ENCODE results near the gene SLC44A1.
A peak's percentile ranks its signal among the peaks of the same experiment; 100 is the strongest.

The SLC44A1 gene

DNA sequence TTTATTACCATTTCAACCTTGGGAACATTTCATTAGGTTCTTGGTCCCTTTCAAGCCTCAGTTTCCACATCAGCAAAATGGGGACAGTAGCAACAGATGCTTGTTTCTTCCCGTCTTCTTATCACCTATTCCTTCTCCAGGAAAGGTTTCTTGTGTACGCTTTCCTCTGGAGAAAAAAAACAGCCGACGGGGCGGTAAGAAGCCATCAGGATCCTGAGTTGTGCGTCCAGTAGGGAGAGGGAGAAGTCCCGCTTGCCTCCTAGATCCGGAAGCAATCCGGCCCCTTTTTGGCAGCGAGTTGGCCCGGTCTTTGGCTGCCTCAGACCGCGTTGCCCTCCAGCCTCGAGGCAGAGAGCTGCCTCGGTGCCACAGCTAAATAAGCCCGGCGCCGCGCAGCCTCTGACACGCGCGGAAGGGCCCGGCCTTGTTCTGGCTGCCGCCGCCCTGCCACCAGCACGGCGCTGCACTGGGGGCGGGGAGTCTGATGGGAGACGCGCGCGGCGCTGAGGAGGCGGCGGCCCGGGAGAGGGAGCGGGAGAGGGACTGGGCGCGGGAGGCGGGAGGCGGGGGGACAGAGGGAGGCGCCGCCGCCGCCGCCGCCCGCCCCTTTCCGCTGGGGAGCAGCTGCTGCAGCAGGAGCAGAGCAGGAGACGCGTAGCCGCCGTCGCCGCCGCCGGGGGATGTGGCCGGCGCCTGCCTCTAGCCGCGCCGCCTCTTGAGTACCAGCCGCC, at the start of gene SLC44A1:
Gene SLC44A1, plus strand, starts transcription at position 649 of the 731 bp plus-strand sequence. CDS start 218 bp downstream, outside the sequence.
- DNase-seq, result peak; percentile 65

GRCh38 chr9:105195259-105195658, 49.2 kb upstream of the SLC44A1 start:
- no peak for DNase-seq

- no peak for DNase-seq
Observed at GRCh38 chr9:105198023-105198422, 46.4 kb upstream of the SLC44A1 start.

DNA sequence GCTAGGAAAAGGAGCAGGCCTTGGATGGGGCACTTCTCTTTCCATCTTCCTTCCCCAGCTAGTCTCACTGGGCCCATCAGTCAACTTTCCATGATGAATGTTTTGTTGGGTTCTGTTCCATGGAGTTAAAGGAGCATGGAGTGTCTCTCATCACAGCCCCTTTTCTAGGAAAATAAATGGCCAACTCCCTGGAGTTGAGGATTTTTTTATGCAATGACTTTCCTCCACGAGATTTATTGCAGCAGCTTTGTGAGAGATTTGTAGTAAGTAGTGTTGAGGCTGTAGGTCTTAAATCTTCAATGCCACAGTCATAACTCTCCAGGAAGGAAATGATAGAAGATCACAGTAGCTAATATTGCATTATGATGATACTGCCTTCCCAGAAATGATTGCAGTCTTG, 45.6 kb upstream of the SLC44A1 start:
- no peak for DNase-seq

DNA sequence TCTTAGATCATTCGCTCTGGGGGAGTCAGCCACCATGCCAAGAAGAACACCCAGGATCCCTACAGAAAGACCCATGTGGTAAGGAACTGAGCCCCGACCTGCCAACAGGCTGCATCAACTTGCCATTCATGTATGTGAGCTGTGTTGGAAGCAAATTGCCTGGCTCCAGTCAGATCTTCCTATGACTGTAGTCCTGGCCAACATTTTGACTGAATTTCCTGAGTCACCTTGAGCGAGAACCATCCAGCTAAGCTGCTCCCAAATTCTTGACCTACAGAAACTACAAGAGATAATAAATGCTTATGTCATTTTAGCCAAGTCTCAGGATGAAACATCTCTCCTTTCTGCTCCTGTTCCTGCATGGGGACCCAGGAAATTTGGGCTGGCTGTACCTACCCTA, 40.0 kb upstream of the SLC44A1 start:
- no peak for DNase-seq

GRCh38 chr9:105205787-105206495, 38.5 kb upstream of the SLC44A1 start:
- no peak for DNase-seq

- DNase-seq, result no peak
Observed at GRCh38 chr9:105206496-105206820, 38.0 kb upstream of the SLC44A1 start.

DNA sequence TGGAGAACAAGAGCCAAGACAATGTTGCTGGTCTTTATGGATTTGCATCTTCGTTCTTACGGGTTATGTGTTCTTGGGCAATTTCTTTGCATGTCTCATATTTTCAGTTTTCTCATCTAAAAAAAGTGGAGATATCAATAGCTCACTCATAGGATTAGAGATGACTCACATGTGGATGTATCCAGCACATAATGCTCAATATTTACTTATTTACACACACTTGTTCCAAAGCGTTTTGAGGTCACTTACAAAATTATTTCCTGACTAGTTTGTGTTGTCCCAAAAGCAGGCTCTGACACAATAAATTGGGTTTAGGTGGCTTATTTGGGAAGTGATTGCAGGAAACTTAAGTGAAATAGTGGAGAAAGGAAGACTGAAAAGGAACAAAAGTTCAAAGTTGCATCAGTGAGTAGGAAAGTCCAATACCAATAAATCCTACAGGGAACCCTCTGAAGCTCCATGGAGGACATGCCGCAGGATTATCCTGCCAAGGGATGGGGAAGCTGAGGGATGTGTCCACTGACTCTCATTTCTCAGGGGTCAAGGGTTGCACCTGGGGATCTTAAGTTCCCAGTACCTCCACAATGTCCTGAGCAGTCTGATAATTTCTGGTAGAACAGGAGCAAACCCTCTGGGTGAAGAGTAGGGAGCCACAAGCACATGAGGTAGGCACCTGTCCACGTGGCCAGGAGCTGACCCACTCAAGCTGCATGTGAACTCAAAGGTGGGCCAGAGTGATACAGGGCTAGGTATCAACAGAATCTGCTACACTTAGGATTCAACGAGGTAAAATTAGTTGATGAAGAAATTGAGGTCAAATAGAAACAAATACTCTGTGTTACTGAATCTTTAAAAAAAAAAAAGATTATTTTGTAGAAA, 37.4 kb upstream of the SLC44A1 start:
- DNase-seq, result no peak

DNA sequence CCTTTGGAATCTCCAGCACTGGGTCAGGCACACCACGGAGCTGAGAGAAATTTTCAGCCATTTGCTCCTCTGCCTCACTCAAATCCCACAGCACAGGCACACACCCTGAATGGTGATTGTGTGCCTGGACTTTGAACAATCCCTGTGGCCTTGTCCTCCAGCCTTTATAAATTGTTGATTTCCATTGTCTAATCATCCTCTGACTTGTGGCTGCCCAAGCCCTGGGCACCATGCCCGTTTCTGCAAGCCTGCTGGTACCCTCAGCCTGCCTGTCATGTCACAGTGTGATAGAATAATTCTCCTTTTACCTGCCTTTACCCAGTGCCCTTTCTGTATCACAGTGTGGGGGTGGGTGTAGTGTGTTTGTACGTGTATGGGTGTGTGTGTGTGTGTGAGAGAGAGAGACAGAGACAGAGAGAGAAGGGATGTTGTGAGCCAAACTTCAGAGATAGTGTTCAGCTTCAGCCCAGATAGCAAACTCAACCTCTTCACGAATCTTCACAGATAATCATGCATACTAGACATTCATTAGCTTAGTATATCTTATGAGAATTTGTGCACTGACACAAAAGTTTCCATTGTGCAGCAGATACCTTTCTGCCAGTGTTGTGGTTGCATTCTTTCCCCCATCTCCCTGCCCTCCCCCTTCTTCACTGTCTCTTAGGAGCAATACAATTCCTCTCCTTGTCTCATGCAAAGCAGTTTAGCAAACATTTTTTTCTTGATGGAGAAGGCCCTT, 27.8 kb upstream of the SLC44A1 start:
- no peak for DNase-seq

DNA sequence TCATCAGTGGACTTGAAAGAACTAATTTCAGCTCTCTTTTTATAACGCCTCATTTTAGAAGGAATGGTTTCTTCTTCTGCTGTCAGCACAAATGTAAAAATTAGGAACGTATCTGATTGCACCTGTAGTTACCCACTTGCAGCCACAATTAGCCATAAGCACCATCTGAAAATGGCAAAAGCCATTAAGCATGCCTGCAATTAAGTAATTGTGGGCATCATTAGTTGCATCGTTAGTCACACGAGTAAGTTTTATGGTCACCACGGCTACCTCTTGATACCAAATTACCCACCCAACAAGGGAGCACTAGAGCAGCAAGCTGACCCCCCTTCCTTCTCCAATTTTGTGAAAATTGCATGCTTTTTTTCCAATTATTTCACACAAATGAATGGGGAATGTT, 25.8 kb upstream of the SLC44A1 start:
- no peak for DNase-seq

- DNase-seq, result no peak
Observed at GRCh38 chr9:105219291-105219805, 25.1 kb upstream of the SLC44A1 start.

GRCh38 chr9:105220451-105220850, 24.0 kb upstream of the SLC44A1 start:
- no peak for DNase-seq

- DNase-seq, result no peak
Observed at GRCh38 chr9:105223544-105224140, 20.8 kb upstream of the SLC44A1 start.

DNA sequence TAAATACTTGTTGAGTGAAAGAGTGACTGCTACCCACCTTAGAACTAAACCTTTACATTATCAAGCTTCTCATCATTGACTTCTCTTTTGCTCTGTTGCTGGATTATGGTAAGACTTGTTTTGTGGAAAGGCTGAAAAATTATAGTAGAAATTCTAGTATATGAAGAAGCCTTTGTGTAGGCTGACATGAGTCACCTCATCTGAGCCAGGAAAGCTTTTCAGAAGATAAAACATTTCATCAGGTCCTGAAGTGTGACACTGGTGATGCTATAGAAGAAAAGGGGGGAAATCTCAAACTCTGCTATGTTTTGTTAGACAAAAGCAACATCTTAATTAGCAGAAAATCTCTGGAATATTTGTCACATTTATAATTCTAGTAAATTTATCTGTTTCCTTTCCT, 18.4 kb upstream of the SLC44A1 start:
- no peak for DNase-seq

GRCh38 chr9:105232207-105232606, 12.2 kb upstream of the SLC44A1 start:
- no peak for DNase-seq

DNA sequence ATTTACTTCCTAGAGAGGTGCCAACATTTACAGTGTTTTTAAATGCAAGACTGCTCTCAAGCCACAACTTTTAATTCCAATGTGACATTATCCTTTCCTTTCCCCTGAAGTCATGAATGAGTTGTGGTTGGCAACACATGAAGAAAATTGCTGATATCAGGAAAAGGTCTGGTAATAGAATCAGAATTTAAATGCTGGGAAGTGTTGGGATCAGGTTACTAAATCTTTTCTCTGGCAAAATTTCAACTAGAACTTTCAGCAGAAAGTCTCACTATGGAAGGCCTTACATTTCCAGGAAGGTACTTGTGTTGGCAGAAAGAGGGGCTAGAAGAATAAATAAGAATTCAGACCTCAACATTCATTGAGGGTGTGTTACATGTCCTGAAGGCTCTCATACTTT, 10.6 kb upstream of the SLC44A1 start:
- DNase-seq, result no peak

DNA sequence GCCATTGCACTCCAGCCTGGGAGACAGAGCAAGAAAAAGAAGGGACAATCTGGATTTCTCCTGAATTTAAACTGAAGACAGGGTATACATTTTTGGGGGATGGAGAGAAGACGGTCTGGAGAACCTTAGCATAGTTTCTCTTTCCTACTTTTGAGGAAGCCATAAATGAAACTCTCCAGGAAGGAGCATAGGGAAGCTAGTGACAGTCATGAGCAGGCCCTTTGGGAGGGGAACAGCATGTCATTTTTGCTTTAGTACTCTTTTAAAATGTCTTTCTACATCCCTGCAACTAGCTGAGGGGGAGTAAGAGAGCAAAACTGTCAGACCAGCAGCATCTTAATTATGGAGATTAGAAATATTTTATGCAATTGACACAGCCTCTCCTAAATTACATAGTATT, 8.2 kb upstream of the SLC44A1 start:
- no peak for DNase-seq

DNA sequence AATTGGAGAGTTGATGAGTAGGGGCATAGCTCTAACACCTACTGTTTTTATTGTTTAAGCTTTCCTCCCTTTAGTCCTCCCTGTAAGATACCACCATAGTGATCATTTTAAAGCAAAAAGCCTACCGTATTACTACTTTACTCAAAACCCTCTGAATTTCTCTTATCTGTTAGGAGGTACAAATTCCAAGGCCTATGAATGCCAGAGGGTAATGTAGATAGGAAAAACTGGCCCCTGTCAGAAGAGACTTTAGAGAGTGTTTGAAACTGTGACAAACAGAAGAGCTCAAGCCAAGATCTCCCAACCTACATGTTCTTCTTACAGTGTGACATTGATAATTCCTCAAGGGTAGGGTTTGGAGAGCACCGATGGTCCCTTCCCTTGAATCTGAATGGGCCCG, 7.2 kb upstream of the SLC44A1 start:
- no peak for DNase-seq

DNA sequence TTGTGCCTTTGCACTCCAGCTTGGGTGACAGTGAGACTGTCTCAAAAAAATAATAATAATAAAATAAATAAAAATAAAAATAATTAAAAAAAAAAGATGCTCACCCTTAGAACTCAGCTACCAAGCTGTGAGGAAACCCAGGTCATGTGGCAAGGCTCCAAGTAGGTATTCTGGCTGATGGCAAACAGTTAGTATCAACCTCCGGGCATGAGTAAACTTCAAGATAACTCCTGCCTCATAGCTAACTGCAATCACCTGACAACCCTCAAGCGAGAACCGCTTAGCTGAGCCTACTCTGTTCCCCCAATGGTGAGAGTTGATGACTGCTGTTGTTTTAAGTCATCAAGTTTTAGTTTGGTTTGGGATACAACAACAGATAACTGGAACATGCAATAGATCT, 6.1 kb upstream of the SLC44A1 start:
- no peak for DNase-seq

DNA sequence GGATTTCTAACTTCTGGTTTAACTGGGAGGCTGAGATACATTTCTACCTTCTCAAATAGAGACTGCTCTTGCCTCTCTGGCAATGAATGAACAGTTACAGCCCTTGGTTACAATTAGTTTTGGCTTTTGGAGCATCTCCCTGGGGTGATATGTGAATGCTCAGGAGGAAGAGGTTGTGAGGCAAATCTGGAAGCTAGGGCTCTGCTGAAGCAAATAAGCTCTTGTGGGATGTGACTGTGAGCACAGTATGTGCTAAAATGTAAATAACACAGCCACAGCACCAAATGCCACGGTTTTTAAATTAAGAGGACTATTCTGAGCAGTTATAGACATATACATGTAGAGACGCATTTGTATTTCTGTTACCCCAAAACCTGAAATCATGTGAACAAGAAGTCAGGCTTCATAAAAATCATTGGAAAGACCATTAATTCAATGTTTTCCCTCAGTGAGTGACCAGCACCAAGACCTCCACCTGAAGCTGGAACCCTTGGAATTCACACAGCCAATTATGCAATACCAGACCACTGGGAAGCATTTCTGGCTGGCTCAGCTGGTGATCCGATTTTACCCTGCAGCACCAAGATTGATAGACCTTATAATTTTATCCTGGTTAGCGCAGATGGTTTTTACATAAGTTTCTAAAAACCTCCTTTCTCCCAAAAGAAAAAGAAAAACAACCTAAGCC, 3.0 kb upstream of the SLC44A1 start:
- DNase-seq, result no peak

DNA sequence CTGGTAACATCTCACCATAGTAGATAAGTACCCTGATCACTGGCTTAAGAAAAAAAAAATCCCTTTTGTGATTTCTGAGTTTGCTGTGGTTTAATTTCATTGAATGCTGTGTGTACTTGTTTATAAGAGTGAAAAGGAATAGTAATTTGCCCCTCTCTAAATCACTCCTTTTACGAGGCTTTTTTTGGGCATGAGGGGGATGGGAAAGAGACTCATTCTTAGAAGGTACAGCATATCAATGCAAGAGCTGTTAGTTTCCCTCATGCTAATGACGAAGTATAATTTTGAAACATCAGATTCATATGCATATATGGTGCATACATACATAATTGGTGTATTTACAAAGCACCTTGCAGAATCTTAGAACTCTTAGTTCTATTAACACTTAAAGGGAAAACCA, 2.4 kb upstream of the SLC44A1 start:
- DNase-seq, result no peak

- no peak for DNase-seq
Observed at GRCh38 chr9:105242557-105242956, 1.9 kb upstream of the SLC44A1 start.
